SH-SY5Y (cell line): ENCODE results near the gene ARHGAP19.

ENCODE experiments used
- GATA2 ChIP-seq: IDR thresholded peaks from 2 replicates; pipeline ENCODE4 v1.6.1; 2011; ENCODE audit warnings: mild to moderate bottlenecking, low read depth, low read length
- GATA3 ChIP-seq: IDR thresholded peaks from 2 replicates; pipeline ENCODE4 v1.6.1; 2011; ENCODE audit warnings: low read depth, mild to moderate bottlenecking, low read length, moderate library complexity

DNA sequence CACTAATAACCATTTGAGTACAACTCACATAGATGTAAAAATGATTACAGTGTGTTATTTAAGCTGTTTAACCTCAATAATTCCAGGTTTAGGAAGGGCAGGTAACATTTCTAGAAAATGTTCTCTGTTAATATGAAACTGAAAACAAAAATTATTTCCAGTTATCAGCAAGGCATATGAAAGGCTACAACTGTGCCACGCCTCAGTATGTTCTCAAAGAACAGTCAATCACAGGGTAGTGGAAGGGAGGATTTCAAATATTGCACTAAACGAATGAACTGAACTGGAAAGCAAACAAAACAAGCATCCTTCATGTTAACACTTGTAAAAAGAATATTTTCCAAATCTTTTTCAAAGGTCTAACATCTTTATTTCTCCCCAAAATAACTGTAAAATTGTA is 31.3 kb downstream of the ARHGAP19 start:
- no peak for TF ChIP-seq GATA2
- no peak for TF ChIP-seq GATA3
